SIG-M5 (cell line): Measurements from ENCODE around the gene HNRNPA1L2.
"Not testable (repeated sequence)": the region's sequence is repeated elsewhere in the genome, so short reads cannot be mapped to it uniquely, and the experiment has no call there.

Source experiments
- DNase-seq: peaks from one replicate; lab custom pipeline; 2025; lab: John Stamatoyannopoulos, UW

Gene HNRNPA1L2

GRCh38 chr13:52646967-52647366 is 4.7 kb downstream of the HNRNPA1L2 start:
- DNase-seq = no peak

GRCh38 chr13:52650731-52651130 is 8.5 kb downstream of the HNRNPA1L2 start:
- DNase-seq = no peak

GRCh38 chr13:52651897-52652195 is 9.6 kb downstream of the HNRNPA1L2 start:
- DNase-seq = no peak

GRCh38 chr13:52652196-52652979 is 10.2 kb downstream of the HNRNPA1L2 start, which contains the start of gene SUGT1:
Gene SUGT1 (plus strand): TSS chr13:52652836. CDS start chr13:52652921, 85 bp downstream.
- DNase-seq = peak; percentile 85

- no peak for DNase-seq
These were observed 10.7 kb downstream of the HNRNPA1L2 start for GRCh38 chr13:52652980-52653303.

GRCh38 chr13:52659340-52659739 is 17.1 kb downstream of the HNRNPA1L2 start:
- no peak for DNase-seq

- no peak for DNase-seq
These were observed 22.0 kb downstream of the HNRNPA1L2 start for GRCh38 chr13:52664272-52664671.

GRCh38 chr13:52665325-52665724 is 23.1 kb downstream of the HNRNPA1L2 start:
- DNase-seq = no peak

- no peak for DNase-seq
These were observed 27.4 kb downstream of the HNRNPA1L2 start for GRCh38 chr13:52669677-52670076.

- no peak for DNase-seq
These were observed 28.5 kb downstream of the HNRNPA1L2 start for GRCh38 chr13:52670726-52671125.

- DNase-seq = no peak
These were observed 31.2 kb downstream of the HNRNPA1L2 start for GRCh38 chr13:52673465-52673864.

- DNase-seq = no peak
These were observed 35.6 kb downstream of the HNRNPA1L2 start for GRCh38 chr13:52677823-52678222.

GRCh38 chr13:52685806-52686205 is 43.6 kb downstream of the HNRNPA1L2 start:
- not testable (repeated sequence) for DNase-seq

GRCh38 chr13:52686376-52686775 is 44.1 kb downstream of the HNRNPA1L2 start:
- DNase-seq = no peak
